ENCODE results near the gene SOWAHA.
"Not testable (repeated sequence)": the region's sequence is repeated elsewhere in the genome, so short reads cannot be mapped to it uniquely, and the experiment has no call there.

The SOWAHA gene

DNA sequence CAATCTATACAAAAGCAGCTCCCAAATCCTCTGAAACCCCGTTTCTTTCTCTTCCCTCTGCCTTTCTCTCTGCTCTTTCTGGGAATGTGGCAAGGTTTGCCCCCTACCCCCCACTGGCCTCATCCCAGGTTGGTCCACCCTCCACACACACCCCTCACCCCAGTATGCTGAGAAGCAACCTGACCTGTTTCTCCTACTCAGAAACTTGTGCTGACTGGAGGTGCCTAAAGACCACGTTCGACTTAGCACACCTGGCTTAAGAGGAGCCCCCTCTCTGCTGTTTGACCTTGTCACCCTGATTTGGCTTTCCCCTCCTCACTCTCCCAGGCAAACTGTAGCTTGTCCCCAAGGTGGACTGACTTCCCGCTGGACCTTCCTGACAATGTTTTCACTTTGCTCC is 35.0 kb upstream of the SOWAHA start:
- no peak for DNase-seq

DNA sequence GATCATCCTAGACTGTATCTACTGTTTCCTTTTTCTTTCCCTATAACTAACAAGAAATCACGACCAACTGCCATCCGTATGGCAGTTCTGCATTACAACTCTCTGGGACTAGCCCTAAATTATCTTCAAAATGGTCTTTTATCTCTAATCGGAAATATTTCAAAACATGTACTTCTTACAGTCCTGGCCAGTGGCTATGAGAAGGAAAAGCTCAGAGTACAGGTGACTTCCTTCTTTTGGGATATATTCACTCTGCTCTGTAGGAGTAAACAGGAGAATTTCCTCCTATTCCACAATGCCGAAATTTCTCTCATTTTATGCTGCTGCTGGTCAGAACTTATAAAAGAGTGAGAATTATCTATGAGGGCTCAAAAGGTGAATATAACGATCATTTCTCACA is 34.2 kb upstream of the SOWAHA start:
- no peak for DNase-seq

DNA sequence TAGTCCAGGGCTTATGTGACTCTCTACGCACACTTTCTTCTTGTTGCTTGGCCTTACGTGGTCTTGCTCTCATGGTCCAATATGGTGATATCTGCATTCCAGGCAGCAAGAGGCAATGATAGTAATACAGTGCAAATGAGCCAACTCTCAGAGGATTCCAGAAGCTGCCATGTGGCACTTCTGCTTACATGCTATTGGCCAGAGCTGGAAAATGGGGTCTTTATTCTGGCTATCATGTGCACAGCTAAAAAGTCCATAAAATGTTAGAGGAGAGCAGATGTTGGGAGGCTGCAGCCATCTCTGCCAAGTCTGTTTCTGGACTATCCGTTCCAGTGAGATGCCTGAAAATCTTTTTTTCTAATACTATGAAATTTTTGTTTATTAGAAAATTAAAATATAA is 33.1 kb upstream of the SOWAHA start:
- no peak for DNase-seq

DNA sequence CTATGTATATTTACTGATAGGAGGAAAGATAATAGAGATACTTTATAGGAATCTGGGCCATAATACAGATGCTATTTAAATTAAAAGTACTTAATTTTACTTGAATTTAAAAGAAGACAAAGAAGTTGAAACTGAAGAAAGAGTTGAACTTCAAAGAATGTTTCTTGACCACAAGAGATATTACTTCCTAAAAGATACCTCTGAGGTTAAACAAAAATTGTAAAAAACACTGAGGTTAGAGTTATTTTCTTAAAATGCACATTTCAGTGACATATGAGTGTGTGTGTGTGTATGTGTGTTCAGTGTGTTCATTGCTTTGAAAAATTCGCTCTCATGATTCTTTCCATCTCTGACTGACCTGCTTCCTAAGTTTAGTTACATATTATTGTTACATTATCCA is 32.5 kb upstream of the SOWAHA start:
- DNase-seq: no peak

DNA sequence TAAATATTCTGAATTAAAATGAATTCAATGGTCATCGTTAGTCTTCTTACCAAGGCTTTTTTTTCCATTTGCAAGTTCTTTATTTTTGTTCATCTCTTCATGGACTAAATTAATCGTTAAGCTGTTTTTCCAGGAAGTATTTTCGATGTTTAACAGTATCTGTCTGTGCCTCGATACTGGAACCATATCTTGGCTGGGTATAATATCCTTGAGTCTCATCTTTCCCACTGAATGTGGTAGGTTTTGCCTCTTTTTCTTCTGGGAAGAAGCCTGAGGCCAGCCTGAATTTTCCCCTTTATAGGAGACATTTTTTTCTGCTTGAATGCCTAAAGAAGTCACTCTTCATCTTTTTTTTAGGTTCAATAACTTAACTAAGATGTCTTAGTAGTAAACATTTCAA is 32.1 kb upstream of the SOWAHA start:
- DNase-seq: no peak

DNA sequence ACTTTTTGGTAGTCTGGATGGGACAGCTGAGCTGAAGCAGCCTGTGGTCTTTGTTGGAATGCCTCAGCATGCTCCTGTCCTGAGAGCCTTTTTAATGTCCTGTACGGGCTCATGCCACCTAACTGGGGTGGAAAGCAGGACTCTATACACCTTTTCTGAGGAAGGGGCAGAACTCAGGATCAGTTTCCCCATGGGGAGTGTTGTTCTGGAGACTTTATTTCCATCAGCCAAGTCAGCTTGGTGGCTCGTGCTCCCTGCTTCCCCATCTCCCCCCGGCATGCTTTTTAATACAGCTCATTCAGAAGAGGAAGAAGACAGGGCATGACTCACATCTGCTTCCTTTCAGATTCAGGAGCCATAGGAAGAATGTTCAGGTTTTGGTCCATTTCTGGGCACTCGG is 31.0 kb upstream of the SOWAHA start:
- no peak for DNase-seq

DNA sequence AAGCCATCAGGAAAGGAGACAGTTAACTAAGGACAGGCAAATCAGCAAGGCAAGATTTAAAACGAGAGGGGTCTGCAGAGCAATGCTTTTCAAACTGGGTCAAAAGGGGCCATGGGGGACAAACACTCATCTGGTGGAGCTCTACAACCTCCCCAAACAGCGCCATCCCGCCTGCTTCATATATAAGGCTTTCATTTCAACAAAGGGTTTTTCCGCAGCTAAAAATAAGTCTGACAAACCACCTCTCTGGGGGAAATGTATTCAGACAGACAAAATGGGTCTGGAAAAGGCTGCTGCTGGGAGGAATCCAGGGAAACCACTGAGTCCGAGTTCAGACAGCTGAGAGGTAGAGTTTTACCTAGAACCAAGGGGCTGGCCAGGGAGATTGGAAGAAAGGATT is 27.7 kb upstream of the SOWAHA start:
- DNase-seq: no peak

GRCh38 chr5:132785864-132786263 is 27.2 kb upstream of the SOWAHA start:
- DNase-seq: no peak

DNA sequence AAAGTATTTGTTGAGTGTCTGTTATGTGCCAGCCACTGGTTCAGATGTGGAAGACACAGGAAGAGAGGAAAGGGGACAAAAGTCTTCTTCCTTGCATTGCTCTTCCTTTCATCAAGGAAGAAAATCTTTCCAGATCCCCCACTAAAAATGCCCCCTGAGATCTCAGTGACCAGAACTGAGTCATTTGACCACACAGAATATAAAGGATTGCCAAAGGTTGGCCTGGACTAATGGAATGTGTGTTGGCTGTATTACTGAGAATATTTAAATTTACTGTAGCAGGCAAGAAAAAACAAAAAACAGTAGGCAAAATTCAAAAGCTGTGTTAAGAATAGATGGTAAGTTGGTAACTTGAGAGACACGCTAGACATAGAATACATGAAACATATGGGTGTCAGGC is 26.0 kb upstream of the SOWAHA start:
- DNase-seq: no peak

DNA sequence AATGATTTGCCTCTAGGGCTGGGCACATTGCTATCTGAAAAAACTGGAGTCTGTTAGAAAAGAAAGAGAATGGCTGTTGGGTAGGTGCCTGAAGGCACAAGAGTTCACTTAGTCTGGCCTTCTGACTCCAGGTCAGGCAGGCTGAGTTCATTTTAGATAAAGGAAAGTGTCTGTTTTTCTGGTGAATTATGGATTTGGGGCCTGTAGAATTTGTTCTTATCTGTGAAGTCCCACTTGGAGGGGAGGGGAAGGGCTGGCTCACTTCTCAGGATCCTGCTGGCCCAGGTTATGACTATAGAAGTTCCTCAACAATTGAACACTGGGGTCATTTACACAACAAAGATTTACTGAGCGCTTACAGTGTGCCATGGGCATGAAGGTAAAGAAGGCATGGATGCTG is 24.6 kb upstream of the SOWAHA start:
- DNase-seq: no peak

GRCh38 chr5:132788990-132789886 is 23.9 kb upstream of the SOWAHA start:
- DNase-seq: no peak

GRCh38 chr5:132790201-132790865 is 22.8 kb upstream of the SOWAHA start:
- no peak for DNase-seq

DNA sequence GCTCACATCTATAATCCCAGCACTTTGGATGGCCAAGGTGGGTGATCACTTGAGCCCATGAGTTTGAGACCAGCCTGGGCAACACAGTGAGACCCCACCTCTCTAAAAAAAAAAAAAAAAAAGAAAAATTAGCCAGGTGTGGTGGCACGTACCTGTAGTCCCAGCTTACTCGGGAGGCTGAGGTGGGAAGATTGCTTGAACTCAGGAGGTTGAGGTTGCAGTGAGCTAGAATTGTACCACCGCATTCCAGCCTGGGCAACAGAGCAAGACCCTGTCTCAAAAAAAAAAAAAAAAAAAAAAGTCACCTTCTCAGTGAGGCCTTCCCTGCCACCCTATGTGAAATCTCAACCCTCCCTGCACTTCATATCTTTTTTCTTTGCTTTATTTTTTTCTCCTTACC is 22.1 kb upstream of the SOWAHA start:
- DNase-seq: no peak

- DNase-seq: no peak
Observed at GRCh38 chr5:132797651-132798050, 15.5 kb upstream of the SOWAHA start.

GRCh38 chr5:132799392-132799791 is 13.7 kb upstream of the SOWAHA start:
- no peak for DNase-seq

DNA sequence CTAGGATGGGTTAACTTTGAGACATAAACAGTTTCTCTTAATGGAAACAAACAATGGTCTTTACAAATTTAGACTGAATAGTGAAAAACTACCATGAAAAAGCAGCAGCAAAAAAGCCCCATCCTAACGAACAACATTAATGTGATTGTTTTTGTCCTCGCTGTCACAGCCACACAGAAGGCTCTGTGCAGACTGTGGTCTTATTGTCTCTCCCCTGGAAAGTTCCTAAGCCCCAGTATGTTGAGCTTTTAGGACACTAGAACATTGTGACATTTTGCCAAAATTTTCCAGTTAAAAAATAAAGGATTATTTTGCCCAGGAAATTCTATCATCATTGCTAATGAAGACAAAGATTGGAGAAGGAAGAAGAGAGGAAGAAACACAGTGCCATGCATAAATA is 12.6 kb upstream of the SOWAHA start:
- no peak for DNase-seq

DNA sequence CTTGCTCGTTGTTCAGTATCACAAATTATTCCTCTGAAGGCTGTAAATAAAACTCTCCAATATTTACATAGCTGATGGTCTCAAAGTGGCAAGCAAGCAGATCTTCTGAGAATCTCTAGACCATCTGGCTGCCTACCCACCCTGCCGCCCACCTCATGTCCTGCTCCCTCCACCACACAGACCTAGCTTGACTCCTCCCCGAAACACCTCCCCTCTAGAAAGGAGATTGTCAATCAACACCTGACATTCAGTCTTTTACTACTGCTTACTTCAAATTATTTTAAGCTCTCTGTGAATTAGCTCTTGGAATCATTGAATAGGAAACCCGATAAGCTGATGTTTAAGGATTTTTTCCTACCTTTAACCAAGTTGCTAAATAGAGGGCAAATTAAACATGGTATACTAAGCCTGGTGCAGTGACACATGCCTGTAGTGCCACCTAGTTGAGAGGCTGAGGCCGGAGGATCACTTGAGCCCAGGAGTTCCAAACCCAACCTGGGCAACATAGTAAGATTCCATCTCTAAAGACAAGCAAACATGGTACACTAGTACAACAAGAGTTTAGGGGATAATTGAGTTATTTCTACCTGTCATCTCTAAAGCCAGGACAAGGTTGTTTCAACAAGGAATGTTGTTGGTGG is 10.9 kb upstream of the SOWAHA start:
- DNase-seq: no peak

- DNase-seq: not testable (repeated sequence)
Observed at GRCh38 chr5:132802685-132803066, 10.4 kb upstream of the SOWAHA start.

DNA sequence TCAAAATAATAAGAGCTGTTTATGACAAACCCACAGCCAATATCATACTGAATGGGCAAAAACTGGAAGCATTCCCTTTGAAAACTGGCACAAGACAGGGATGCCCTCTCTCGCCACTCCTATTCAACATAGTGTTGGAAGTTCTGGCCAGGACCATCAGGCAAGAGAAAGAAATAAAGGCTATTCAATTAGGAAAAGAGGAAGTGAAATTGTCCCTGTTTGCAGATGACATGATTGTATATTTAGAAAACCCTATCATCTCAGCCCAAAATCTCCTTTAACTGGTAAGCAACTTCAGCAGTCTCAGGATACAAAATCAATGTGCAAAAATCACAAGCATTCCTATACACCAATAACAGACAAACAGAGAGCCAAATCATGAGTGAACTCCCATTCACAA is 8.9 kb upstream of the SOWAHA start:
- DNase-seq: not testable (repeated sequence)

GRCh38 chr5:132805872-132806271 is 7.2 kb upstream of the SOWAHA start:
- DNase-seq: not testable (repeated sequence)

DNA sequence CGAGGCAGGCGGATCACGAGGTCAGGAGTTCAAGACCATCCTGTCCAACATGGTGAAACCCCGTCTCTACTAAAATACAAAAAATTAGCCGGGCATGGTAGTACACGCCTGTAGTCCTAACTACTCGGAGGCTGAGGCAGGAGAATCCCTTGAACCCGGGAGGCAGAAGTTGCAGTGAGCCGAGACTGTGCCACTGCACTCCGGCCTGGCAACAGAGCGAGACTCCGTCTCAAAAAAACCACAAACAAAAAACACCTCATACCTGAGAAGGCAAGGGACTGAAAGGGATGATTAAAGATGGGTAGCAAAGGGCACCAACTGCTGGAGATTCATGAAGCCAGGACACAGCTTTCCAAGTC is 6.3 kb upstream of the SOWAHA start:
- DNase-seq: not testable (repeated sequence)

- DNase-seq: no peak
Observed at GRCh38 chr5:132807163-132807838, 5.8 kb upstream of the SOWAHA start.

DNA sequence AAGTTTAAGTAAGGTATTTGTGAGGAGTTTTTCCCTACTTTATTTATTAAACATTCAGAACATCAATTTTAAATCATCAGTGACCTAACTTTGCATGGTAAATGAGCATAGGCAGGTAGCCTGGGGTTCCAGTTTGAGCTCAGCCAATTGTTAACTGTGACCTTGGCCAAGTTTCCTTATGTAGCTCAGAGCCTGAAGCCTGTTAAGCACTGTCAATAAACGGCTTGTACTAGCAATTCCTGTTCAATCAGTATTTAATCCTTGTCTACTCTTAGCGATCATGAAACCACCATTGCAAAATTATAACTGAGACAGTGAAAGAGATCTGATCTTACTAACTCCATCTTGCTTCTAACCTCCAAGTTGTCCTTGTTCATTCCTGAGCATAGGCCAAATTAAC is 4.7 kb upstream of the SOWAHA start:
- DNase-seq: no peak

DNA sequence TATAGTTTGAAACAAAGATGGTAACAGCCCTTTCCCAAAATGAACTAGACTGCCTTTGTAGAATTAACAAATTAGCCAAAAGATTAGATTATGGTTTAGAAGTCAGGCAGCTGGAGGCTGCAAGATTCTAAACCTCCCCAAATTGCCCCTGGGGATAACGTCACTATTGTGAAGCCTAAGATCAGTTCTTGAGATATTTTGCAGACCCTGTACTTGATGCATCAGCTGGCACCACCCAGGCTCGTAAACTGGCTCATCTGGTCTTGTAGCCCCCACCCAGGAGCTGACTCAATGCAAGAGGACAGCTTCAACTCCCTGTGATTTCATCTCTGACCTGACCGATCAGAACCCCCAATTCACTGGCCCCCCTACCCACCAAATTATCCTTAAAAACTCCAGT is 4.2 kb upstream of the SOWAHA start:
- no peak for DNase-seq

Data from activated T-cell treated with anti-CD3 and anti-CD28 coated beads, Interleukin-2, amount 50 U/mL, for 48 hours (primary cell).